HepG2 (cell line): ENCODE data around the gene PTPRN. TPM values are rescaled to one million over a fixed set of nuclear protein-coding genes. Genes with fewer than 3 reads are reported as not detected.

Experiments
- ATF2 ChIP-seq: sonication (generic); formaldehyde crosslinking; IDR thresholded peaks from 2 replicates; pipeline ENCODE4 v1.4.0; 2020; ENCODE audit warnings: missing genetic modification reagents
- ERF ChIP-seq: IDR thresholded peaks from 2 replicates; pipeline ENCODE4 v1.6.1; 2018; ENCODE audit warnings: missing biosample characterization, missing genetic modification reagents
- HNF4A ChIP-seq: sonication (generic); formaldehyde crosslinking; IDR thresholded peaks from 2 replicates; pipeline ENCODE4 v1.4.0; 2020; ENCODE audit warnings: missing genetic modification reagents
- HNF4G ChIP-seq, 2 experiments: sonication (generic) in 1 of 2; formaldehyde crosslinking in 1 of 2; IDR thresholded peaks; 2 replicates each; pipeline versions ENCODE4 v1.4.0 to v1.6.1; 2011 to 2020; ENCODE audit warnings: borderline replicate concordance in 2 of 2, low read depth in 2 of 2, mild to moderate bottlenecking in 2 of 2, low read length in 1 of 2, missing genetic modification reagents in 1 of 2, moderate library complexity in 1 of 2
- IRF9 ChIP-seq: sonication (generic); formaldehyde crosslinking; IDR thresholded peaks from 2 replicates; pipeline ENCODE4 v1.8.0; 2022; ENCODE audit warnings: missing genetic modification reagents, mild to moderate bottlenecking, borderline replicate concordance
- KMT2A ChIP-seq: sonication (generic); formaldehyde crosslinking; IDR thresholded peaks from 2 replicates; pipeline ENCODE4 v1.4.0; 2020; ENCODE audit warnings: missing genetic modification reagents
- PATZ1 ChIP-seq: sonication (generic); formaldehyde crosslinking; IDR thresholded peaks from 2 replicates; pipeline ENCODE4 v1.4.0; 2020; ENCODE audit warnings: missing genetic modification reagents
- RXRA ChIP-seq: sonication (generic); formaldehyde crosslinking; IDR thresholded peaks from 2 replicates; pipeline ENCODE4 v1.5.1; 2020; ENCODE audit warnings: missing genetic modification reagents
- SP5 ChIP-seq: IDR thresholded peaks from 2 replicates; pipeline ENCODE4 v1.6.1; 2016; ENCODE audit warnings: low read depth, borderline replicate concordance
- TFDP2 ChIP-seq: sonication (generic); formaldehyde crosslinking; IDR thresholded peaks from 2 replicates; pipeline ENCODE4 v1.4.0; 2020; ENCODE audit warnings: missing genetic modification reagents
- XRCC5 ChIP-seq: fragments of 200-400 bp; formaldehyde crosslinking; optimal IDR thresholded peaks from 2 replicates; pipeline ENCODE3; 2017; ENCODE audit warnings: mild to moderate bottlenecking, low read length
- YEATS4 ChIP-seq: sonication (generic); formaldehyde crosslinking; IDR thresholded peaks from 2 replicates; pipeline ENCODE4 v1.4.0; 2020; ENCODE audit warnings: missing genetic modification reagents, borderline replicate concordance
- ZNF644 ChIP-seq: IDR thresholded peaks from 2 replicates; pipeline ENCODE4 v1.6.1; 2016; ENCODE audit warnings: low read depth
- polyA plus RNA-seq, 8 experiments: library from polyadenylated mRNA; depleted of rRNA in 3 of 8; stranded (reverse) in 7 of 8; unstranded in 1 of 8; fragments of >200 nt; fragmentation: Illumina TruSeq in 4 of 8; extraction: Trizol in 4 of 8; gene quantifications; 2 replicates each; pipeline versions ENCODE4 v1.2.1 to v1.2.3, GENCODE V29; 2011 to 2016; ENCODE audit warnings: low read depth in 4 of 8, missing spikeins in 1 of 8, mixed read lengths in 1 of 8; ENCODE audit not compliant: insufficient read depth in 1 of 8
- total RNA-seq, 5 experiments: library from RNA; depleted of rRNA; stranded (reverse); fragments of >200 nt; fragmentation: Illumina TruSeq; extraction: Trizol; gene quantifications; 2 replicates each; pipeline ENCODE4 v1.2.3, GENCODE V29; 2016; ENCODE audit warnings: low read depth in 1 of 5

PTPRN gene
- total and polyA plus RNA-seq, 2 of the 13 experiments (the other 11 are each of a cell fraction or from before 2014, with no cell fraction given), result 0.26 TPM; not detected in 1

- TF ChIP-seq YEATS4 (0 out of 2 replicates have a peak, but pooled peaks have one; percentile 24), PATZ1 (CRISPR knock-in tag) (peak; percentile 58; the same call in 1 of the 2 replicates), HNF4G (IDR thresholded peaks at IDR 0.05; ENCODE audit: borderline replicate concordance, low read depth, low read length) (peak; percentile 50; the same call in 1 of the 2 replicates), HNF4G (CRISPR knock-in tag; IDR thresholded peaks at IDR 0.05; ENCODE audit: borderline replicate concordance, low read depth) (no peak), ATF2 (CRISPR knock-in tag) (no peak), ERF (CRISPR knock-in tag) (0 out of 2 replicates have a peak, but pooled peaks have one; percentile 40), TFDP2 (no peak), SP5 (peak; percentile 17; the same call in 1 of the 2 replicates), XRCC5 (peak; percentile 88), RXRA (CRISPR knock-in tag) (peak; percentile 32; the same call in 1 of the 2 replicates), HNF4A (CRISPR knock-in tag) (peak; percentile 79), IRF9 (peak; percentile 67; the same call in 1 of the 2 replicates), ZNF644 (CRISPR knock-in tag) (peak; percentile 65; the same call in 1 of the 2 replicates), KMT2A (CRISPR knock-in tag) (no peak)
These were observed 39.2 kb downstream of the PTPRN start (continued) for GRCh38 chr2:219270055-219270372.
